T-helper 2 cell treated with Interferon-gamma antibody and Interleukin-4, amounts not matched to agents 100 ng/mL and 5 ng/mL, for 36 hours (primary cell): ENCODE data around the gene EFCAB6. TPM values are rescaled to one million over a fixed set of nuclear protein-coding genes. Genes with fewer than 3 reads are reported as not detected.

ENCODE experiments used
- intact Hi-C: fragments of 100-400 bp; cut with micrococcal nuclease; formaldehyde crosslinking; loops from one replicate; pipeline ENCODE4 v1.15.1; 2023
- total RNA-seq: library from RNA; stranded (reverse); gene quantifications from 2 replicates; pipeline ENCODE4 v1.2.3, GENCODE V29; 2022

EFCAB6 gene
- total RNA-seq, 1 donor from 2014 or later = 0.20 TPM

DNA sequence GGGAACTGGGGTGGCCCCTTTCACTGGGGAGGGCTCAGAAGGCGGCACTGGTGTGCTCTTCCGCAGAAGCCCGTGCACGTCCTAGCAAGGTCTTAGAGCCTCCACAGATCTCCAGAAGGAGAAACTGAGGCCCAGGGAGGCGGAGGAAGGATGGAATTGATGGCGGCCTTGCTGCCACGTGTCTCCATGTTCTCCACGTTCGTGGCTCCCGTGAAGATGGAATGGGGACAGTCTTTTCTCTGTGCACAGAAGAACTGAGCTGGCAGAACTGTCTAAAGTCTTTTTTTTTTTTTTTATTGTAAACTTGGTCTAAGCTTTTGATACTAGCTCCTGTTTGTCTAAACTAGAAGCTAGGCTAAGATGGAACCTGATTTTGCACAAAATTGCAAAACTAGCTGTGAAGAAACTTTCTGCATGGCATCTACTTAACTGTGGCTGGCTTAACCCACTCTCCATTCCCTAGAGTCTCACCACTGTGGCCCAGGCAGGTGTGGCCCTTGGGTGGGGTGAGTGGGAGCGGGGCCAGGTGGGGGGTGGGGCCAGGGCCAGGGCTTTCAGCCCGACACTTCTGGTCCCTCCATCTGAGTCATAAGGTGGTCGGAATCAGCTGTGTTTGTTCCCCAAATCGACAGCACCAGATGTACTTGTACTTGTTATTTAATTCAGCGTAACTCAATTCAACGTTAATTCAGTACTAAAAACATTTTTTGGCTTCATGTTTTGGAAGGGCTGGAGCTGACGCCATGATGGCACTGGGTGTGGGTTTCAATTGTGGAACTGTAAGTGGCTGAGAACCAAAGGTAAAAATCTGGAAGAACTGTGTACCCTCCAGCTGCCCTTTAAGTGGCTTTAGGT, 279.6 kb downstream of the EFCAB6 start:
- intact Hi-C loops = no loop called here

DNA sequence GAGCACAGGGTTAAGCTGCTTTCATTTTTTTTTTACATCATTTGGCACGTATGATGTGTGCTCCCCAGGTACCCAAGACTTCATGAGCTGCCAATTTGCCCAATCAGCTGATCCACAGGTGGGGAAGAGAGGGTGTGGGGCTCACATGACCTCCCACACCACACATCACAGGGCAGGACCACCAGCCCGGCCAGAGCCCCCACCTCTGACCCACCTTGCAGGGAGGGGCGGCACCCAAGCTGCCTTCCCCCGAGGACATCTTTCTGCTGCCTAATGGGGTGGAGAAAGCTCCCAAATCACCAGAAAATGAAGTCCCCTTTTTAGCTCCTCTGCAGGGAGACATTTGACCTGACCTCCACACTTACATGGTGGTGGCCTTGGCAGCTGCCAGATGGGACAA, 280.5 kb downstream of the EFCAB6 start:
- intact Hi-C loops = no loop called here

DNA sequence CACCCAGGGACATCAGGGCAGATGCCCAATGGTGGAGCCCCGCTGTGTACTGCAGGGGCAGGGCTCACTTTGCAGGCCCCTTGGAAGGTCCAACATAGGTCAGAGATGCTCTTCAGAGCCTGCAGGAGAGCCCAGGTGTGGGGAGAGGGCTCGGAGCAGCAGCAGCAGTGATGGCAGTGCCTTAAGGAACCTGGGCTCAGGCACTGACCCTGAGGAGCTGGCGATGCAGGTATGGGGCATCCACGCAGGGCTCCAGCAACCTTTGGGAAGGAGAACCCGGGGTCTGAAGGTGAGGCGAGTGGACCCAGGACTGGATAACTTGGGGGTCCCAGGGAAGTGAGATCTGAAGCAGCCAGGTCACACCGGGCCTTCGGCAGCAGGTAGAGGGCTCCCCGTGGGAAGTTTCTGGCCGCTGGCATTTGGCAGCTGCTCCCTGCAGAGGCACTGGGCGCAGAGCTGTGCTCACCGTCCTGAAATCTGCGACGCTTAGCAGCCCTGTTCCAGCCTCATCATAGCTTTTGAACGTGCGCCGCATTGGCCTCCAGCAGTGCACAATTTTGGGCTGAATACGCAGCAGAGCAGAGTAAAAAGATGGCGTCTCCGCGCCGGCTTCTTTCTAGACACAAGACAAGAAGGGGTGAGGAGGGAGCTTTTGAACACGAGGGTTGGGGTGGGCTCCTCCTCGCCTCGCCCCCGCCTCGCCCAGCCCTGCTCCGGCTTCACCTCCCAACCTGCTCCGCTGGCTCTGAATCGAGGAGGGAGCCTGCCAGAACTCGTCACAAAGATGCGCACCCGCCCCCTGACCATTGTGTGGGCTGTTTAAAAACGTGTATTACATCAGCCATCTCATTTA, 281.5 kb downstream of the EFCAB6 start:
- intact Hi-C loops = no loop called here

DNA sequence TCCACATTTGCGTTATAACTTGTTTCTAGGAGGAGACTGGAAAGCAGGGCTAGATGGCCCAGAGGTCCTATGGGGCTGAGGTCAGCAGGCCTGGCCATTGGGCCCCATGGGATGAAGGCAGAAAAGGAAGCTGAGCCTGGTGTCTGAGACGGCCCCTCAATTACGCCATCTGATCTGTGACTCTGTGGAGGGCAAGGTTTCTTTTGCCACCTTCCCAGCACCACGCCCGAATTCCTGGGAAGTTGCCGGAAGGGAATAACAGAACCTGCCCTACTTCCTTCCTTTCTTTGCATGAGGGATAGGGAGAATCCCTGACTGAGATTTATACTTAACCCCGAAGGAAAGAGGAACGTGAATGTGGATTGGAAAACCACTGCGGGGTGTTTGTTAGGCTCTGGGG, 282.2 kb downstream of the EFCAB6 start:
- intact Hi-C loops = no loop called here

DNA sequence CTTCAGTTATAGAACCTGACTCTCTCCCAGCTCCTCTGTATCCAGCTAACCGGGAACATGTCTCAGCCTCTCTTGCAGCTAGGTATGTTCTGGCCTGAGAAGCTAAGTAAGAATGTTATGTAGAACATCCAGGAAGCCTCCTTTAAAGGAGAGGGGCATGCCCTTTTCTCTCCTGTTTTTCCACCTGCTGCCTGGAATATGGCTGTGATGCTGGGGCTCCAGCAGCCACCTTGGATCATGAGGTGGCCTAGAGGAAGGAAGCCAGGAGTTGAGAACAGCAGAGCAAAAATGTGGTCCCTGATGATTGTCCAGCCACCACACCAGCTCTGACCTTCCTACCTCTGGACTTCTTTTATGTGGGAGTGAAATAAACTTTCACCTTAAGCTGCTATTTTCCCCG, 282.6 kb downstream of the EFCAB6 start:
- intact Hi-C loops = no loop called here

DNA sequence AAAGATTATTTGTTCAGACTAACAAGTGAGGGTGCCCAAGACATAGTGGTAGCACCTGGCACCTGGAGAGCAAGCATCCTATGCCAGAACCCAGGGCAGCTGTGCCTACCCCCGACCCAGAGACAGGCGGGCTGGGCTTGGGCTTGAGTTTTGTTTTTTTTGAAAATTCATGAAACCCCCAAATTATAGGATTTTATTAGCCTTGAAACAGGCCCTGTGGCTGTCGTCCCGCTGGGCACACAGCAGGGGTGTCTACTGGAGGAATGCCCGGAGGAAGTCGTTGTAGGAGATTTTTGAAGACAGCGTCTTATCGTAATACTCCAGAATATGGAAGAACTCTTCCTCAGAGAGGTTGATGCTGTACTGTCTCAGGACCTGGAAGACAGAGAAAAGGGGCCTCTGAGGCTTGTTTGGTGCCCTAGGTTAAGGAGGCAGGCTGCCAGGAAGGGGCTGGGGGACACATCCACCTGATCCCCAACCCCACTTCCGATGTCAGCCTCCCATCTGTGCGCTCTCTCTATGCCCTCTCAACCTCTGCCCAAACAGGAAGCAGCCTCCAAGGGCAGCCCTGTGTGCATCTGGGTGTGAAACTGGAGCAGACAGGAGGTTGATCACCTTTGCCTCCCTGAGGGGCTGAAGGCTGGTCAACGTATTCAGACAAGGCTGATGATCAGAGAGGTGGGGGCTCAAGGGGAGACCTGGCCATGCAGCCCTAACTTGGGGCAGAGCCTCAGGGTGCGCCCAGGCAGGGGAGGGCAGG, 283.3 kb downstream of the EFCAB6 start:
- intact Hi-C loops = no loop called here

DNA sequence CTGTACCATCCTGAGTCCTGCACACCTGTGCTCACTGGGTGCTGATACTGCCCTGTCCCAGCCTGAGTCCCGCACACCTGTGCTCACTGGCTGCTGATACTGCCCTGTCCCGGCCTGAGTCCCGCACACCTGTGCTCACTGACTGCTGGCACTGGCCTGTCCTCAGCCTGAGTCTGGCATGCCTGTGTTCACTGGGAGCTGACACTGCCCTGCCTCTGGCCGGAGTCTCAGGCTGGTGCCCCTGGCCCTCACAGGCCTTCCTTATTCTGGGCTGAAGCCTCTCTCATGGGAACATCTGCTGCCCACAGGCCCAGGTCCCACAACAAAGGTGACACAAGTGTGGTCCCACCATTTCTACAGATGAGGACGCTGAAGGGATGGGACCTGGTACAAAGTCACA, 285.2 kb downstream of the EFCAB6 start:
- intact Hi-C loops = no loop called here

DNA sequence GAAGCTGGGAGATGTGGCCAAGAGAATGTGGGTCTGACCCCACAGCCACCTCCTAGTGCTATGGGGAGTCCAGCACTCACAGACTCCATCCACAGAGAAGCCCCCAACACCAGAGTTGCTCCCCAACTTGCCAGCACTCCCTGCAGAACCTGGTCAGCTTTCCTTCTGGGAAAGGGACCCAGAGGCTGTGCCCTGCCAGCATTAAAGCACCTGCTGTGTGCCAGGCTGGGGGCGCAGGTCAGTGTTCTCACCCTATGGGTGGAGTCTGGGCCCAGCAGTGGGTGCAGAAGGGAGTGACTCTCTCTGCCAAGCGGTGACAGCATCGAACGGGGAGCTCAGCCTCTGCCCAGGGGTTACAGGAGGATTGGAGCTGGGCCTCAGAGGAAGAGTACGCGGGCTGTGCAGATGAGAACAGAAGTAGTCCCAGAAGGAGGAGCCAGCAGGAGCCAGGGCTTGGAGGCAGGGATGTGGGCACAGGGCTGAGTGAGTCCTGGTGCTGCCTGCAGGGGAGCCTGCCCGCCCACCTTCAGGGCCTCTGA, 285.9 kb downstream of the EFCAB6 start:
- intact Hi-C loops = no loop called here

DNA sequence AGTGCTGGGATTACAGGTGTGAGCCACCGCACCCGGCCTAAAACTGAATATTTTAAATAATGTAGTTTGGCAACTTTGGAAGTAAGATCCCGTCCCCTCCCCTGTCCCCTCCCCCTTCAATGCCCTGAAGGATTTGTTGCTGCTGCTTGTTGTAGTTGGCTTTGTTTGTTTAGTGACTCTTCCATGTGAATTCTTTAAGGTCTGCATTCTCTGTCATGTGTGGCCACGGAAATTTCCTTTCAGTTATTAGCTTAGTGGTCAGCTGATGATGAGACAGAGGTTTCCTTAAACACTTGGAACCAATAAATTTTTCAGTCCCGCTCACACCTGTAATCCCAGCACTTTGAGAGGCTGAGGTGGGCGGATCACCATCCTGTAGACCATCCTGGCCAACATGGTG, 290.4 kb downstream of the EFCAB6 start:
- intact Hi-C loops = no loop called here

DNA sequence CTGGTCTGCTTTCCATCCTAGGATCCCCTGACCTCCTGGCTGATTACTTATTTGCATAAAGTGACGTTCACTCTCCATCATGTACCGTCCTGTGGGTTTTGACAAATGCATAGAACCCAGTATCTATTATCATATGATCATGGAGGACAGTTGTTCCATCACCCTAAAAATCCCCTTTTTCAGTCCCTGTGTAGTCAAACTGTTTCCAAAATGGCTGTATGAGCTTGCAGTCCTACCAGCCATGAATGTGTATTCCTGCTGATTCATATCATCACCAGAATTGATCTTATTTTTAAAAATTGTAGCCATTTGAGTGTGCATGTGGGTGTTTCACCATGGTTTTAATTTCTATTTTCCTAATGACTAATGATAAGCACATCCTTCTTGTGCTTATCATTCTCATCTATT, 291.5 kb downstream of the EFCAB6 start:
- intact Hi-C loops = no loop called here

DNA sequence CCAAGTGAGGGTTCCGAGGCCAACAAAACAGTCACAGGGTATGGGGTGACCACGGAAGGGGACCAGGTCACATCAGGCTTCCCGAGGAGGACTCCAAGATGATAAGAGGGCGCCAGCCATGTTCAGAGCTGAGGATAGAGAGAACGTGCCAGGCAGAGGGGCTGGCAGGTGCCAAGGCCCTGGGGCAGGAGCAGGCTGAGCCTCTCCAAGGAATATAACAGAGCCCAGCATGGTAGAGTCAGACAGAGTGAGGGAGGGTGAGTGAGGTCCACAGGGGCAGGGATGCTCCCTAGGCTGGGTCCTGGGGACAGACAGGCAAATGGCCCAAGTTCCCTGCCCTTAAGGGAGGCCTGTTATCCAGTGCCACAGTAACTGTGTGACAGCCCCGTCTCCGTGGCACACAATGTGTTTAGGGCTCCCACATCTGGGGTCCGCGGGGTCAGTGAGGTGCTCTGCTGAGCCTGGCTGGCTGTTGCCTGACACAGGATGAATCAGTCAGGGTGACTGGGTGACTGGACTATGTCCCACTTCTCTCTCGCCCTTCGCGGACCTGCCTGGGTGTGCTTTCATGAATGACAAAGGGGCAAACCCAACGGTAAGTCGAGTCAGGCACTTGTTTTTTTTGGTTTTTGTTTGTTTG, 295.0 kb downstream of the EFCAB6 start:
- intact Hi-C loops = no loop called here

DNA sequence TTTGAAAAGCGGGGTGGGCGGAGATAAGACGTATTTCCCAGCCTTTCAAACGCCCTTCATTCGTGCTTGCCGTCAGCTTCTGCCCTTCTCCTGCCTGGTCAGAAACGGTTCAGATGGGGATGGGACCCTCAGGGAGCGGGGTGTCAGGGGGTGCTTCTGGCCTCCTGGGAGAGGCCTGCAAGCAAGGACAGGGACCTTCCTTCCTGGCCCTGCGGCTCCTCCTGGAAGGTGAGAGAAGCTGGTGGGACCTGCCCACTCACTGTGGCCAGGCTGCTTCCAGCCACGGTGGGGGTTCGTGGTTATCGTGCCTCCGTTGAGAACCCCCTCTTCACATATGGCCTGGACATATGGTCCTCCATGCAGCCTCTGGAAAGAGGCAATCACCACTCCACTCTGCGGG, 295.7 kb downstream of the EFCAB6 start:
- intact Hi-C loops = no loop called here

DNA sequence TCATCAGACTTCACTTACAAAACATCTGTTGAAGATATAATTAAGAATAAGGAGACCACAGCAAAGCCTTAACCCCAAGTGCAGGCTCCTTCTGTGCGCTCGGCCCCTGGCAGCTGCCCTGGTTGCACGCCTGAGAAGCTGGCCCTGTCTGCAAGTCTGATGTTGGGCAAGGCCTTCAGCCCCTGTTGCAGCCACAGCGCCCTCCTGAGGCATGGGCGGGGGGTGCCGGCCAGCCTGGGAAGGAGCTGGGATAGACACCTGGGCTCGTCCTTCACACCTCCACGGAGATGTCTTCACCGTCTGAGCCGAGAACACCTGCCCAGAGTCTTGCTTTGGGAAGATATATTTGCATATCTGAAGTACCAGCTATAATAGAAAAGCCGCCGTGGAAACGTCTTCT, 296.2 kb downstream of the EFCAB6 start:
- intact Hi-C loops = no loop called here

DNA sequence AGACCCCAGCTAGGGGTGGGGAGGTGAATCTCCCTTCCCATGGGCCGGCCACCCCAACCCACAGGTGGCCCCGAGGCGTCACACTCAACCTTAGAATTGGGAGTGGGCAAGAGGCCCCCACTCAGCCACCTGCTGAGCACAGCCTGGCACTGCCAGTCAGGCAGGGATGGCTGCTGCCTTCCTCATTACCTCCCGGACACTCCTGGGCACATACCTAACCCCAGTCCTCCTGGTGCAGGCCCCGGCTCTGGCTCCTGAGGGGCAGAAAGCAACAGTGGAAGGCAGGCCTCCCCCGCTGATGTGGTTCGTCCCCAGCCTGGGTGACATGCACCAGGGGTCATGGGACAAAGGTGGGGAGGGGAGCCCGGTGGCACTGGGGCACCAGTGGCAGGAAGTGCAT, 296.7 kb downstream of the EFCAB6 start:
- intact Hi-C loops = no loop called here

DNA sequence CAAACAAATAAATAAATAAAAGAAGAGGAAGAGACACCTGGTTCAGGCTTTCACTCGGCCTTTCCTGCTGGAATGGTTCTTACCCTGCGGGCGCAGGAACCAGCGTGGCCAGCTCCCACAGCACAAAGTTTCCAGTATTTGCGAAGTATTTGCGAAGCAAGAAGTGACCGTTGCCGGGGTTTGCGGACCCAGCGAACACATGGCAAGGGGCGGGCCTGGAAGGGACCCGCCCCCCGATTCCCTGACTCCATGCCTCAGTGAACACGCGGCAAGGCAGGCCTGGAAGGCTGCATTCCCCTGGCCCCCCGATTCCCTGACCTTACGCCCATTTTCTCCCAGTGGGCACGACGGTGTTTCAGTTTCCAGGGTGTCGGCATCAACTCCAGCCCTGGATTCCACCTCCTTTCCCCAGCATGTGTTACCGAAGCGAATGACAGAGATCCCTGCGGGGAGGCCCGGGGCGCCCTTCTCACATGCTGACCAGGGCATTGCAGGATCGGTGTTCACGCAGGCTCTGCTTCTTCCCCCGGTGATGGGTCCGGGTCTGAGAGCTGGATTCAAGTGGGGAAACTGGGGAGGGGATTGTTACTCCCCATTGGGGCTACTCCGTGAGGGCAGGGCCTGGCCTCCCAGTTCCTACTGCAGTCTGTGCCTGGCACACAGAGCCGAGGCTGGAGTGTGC, 297.5 kb downstream of the EFCAB6 start:
- intact Hi-C loops = no loop called here

DNA sequence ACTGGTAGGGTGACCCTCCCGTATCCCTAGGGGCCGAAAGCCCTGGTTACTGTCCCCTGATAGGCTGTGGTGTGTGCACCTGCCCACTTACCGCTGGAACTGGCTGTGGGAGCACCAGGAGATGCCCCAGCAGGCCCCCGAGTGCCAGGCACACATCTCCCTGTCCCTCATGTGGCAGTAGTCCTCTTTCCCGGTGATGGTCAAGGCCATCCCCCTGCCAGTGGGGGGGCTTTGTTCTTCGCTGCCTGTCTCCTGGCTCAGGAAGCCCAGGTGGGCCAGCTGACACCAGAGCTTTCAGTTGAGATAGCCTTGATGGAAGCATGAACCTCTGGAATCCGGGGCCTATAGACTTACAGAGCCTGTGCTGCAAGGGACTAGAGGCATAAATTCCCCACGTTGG, 299.8 kb downstream of the EFCAB6 start:
- intact Hi-C loops = no loop called here

DNA sequence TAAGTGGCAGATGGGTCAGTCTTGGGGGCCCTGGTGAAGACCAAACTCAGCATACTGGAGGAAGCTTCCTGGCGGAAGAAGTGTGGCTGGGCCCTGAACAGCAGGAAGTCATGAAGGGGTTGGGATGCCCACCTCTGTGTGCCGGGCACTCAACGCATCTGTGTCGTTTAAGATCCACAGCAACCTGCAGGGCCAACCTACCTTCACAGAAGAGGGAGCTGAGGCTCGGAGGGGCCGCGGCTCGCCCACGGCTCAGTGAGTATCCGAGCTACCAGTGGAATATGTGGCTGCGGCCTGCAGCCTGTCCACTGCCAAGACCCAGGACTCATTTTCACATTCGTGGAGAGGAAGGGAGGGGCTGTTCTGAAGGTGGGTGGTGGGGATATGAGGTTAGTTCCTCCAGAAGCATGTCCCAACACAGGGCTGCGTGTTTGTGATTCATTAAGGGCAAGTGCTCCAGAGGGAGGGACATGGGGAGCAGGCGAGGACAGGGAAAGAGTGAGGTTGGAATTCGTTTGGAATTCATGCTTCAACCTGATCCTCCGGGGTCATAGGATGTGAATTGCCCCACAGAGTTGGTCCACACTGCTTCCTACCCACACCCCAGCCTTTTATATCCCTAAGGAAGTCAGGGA, 300.7 kb downstream of the EFCAB6 start:
- intact Hi-C loops = no loop called here

DNA sequence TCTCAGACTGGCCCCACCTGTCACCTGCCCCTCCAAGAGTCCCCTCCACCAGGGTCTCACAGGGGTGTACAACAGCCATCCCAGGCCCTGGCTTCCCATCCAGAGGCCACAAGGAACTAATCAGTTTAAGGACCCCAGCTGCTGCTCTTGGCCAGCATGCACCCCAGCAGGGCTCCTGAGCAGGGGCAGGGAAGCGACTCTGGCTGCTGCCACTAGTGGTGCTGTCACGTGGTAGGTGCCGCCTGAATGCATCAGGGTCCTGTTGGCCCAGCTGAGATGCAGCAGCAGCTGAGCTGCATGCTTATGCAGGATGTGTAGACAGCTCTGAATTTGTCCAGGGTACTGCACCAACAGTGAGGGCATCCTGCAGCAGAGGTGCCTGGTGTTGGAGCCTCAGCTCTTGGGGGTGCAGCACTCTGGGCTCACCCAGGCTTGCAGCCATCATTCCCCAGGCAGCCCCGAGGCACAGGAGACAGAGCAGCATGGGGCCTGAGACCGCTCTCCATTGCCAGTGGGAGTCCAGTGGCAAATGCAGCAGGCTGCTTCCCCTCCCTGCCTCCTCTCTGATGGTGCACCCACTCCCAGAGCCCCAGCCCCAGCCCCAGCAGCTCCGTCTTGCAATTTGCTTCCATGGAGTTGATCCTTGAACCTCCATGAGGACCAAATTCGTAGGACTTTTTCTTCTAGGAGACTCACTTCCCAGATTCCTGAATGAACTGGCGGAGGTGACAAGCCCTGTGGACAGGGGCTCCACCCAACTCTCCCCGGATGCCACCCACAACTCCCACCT, 301.6 kb downstream of the EFCAB6 start:
- intact Hi-C loops = no loop called here

DNA sequence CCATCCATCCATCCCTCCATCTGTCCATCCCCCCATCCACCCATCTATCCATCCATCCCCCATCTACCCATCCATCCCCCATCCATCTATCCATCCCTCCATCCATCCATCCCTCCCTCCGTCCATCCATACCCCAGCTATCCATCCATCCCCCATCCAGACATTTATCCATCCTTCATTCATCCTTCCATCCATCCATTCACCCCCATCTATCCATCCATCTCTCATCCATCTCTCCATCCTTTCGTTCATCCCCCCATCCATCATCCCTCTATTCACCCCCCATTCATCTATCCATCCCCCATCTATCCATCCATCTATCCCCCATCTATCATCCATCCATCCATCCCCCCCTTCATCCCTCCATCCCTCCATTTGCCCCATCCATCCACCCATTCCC, 302.8 kb downstream of the EFCAB6 start:
- intact Hi-C loops = no loop called here
